HPDE6-E6E7 (cell line): ENCODE data around the gene RXRA.

Source experiments
- DNase-seq: peaks from one replicate; pipeline ENCODE4 v3.0.0; 2011; ENCODE audit warnings: missing footprints; ENCODE audit errors: extremely low spot score

Gene RXRA

DNA sequence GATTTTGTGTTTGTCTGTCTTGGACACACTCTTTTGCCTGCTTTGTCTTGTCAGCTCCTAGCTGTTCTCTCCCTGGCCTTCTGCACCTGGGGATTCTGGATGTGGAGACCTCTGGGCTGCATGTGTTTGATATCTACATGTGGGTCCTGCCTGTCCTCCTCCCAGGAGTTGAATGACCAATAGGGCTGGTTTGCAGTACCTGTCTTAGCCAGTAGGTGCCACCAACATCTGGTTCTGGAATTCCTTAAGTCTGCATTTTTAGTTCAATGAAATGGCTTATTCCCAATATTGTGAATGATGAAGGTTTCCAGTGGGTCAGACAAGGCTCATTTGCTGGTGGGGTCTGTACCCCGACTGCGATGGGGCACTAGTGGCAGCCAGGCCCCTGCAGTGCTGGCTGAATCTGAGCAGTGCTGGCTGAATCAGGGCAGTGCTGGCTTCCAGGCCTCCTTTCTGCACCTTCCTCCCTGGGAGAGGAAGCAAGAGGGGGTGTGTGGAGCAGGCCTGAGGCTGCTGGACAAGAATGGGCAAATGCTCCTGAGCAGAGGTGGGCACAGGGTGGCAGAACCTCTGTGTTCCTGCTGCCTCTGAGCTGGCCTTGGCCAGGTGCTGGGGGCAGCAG lies 73.3 kb downstream of the RXRA start:
- no peak for DNase-seq

DNA sequence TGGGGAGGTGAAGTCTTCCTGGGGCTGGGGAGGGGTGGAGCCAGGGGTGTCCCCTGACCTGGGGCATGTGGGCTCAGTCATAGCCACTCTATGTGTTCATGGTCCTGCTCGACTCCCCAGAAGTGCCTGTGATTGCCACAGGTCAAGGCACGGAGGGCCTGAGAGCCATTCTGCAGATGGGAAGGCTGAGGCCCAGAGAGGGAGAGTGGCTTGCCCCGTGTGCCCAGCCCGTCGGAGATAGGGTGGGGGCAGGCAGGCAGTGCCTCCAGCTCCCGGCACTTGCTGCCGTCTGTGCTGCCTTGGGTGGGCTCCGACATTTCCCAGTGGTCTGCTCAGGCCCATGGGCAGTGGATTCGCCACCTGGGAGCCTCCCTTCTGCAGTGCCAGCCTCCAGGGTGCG lies 74.0 kb downstream of the RXRA start:
- no peak for DNase-seq

DNA sequence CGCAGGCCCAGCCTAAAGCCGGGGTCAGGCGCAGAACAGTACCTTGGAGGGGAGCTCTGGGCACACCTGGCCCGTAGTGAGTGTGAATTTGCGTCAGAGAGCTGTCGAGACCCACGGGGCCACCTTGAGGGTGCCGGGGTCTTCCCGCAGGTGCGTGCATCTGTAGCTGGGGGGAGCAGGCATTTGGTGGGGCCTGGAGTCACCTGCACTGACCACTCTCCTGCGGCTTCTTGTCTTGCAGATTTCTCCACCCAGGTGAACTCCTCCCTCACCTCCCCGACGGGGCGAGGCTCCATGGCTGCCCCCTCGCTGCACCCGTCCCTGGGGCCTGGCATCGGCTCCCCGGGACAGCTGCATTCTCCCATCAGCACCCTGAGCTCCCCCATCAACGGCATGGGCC lies 75.1 kb downstream of the RXRA start:
- DNase-seq = no peak

DNA sequence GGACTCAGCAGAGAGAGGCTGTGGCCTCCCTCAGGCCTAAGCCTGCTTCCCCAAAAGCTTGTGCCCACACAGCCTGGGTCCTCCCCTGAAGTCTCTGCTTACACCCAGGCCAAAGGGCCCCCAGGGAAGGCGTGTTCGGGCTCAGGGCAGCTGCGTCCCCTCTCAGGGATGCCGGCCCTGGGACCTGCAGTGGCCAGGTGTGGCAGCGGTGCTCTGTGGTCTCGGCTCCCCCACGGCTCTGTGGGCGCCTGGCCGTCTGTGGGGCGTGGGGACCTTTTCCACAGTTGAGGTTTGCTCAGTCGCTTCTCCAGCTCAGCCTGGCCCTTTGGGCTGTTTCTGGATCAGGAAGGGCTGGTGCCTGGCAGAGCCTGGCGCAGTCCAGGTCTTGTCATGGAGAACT lies 75.9 kb downstream of the RXRA start:
- DNase-seq = no peak

DNA sequence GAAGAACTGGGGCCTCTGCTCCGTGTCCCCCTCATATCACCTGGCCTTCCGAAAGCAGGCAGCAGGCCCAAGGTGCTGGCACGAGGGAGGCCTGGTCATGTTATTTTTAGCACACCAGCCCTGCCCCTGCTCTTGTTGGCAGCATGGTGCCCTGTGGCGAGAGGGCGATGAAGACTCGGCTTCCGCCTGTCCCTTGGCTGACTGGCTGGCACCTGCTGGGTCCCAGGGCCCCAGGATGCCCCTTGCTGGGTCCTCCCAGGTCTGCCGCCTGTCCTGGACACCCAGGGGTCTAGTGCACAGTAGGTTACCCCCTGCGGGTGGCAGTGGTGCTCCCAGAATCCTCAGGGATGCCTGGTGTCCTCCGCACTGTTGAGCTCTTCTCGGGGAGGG lies 77.0 kb downstream of the RXRA start:
- DNase-seq = no peak

DNA sequence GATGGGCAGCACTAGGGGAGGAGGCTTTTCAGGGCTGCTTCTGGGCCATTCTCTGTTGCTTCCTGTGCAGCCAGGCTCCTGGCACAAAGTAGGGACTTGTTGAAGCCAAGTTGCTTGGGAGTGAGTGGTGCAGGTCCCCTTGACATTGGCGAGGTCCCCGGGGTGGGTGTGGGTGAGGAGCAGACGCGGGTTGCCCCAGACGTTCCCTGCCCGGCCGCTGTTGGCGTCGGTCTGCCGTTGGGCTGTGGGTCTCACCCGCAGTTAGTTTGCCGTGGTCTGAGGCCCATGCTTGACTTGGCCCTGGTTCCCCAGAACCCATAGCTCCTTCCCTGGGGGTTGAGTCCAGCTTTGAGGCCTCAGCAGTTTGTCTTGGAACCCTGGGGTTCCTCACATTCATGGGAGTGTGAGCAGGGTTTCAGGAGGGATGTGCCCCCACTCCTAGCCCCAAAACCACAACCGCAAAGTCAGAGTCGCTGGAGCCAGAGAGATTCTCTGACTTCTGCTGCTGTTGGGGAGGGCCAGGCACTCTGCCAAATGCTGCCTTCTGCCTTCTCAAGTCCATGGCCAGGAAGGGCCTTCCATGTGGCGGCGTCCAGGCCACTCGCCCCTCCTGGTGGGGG lies 77.5 kb downstream of the RXRA start:
- no peak for DNase-seq

DNA sequence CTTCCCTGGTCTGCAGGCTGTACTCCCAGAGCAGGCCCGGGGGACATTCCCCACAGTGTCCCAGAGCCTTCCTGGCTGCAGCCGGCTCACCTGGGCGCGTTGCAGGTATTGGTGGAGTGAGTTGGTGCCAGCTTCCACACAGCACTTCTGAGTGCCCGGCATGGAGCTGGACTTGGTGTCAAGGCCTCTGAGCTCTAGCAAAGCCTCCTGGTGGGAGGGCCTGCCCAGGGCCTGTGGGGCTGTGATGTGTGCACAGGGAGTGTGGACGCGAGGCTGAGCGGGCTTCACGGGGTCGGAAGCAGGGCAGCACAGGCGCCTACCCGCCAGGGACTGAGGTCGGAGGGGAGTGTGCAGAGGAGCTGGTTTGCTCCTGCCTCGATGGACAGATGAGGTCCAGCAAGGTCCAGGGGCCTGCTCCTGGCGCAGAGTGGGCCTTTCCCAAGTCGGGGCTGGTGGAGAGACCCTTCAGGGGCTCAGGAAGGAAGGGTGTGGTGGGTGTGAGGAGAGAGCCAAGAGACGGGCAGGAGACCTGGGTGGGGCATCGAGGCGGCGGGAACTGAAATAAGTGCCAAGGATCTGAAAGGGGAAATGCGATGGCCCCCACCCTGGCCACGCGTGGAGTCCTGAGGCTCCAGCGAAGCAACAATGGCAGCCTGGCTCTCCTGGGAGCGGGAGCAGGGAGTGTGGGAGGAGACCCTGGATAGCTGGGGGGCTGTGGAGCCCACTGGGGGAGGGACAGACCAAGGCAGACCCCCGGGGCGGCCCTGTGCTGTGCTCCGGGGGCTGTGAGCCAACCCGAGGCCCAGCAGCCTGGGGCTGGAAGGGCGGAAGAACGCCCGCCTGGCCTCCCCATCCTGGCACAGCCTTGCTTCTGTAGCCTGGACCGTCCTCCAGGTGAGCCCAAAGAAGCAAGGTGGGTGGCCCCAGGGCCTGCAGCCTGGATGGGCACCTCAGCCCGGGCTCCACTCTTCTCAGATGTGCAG lies 78.4 kb downstream of the RXRA start:
- DNase-seq = no peak

DNA sequence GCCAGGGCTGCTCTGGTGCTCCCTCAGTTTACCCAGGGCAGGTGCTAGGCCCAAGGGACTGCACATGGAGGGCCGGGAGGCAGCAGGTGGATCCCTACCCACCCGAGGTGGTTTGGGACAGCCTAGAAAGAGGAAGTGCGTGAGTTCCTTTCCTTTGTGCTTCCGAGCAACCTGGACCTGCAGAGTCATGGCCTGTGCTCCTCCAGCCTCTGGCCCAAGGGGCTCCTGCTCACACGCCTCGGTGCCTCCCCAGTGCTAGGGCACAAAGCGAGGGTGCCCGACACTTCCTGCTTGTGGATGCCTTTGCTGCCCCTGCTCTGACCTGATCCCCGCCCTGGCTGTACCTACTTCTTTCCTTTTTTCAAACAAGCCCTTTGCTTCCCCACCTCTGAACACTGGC lies 79.3 kb downstream of the RXRA start:
- DNase-seq = no peak

DNA sequence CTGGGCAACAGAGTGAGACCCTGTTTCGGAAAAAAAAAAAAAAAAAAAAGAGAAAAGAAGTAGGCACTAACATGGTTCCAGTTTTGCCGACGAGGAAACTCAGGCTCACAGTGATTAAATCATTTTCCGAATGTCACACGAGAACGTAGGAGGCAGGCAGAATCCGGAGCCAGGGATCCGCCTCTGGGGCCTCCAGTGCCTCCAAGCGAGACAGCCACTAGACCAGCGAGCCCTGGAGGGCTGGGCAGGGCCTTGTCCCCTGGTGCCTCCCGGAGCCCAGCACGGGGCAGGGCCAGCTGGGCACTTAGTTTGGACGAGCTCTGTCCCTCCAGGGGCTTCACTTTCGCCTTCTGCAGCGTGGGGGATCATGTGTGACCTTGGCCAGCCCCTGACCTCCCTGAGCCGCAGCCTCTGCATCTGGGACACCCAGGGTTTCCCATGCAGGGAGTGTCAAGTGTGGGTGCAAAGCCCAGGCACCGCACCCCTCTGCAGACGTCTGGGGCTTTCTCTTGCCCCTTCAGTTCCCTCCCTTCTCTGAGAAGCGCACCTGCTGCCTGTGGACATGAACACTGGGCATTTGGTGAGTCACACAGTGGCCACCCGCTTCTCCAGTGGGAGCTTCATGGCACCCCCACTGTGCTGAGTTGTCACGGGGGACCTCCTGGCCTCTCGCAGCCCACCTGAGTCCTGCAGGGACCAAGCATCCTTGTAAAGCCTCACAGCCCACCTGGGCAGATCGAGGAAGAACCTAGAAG lies 80.3 kb downstream of the RXRA start:
- no peak for DNase-seq

DNA sequence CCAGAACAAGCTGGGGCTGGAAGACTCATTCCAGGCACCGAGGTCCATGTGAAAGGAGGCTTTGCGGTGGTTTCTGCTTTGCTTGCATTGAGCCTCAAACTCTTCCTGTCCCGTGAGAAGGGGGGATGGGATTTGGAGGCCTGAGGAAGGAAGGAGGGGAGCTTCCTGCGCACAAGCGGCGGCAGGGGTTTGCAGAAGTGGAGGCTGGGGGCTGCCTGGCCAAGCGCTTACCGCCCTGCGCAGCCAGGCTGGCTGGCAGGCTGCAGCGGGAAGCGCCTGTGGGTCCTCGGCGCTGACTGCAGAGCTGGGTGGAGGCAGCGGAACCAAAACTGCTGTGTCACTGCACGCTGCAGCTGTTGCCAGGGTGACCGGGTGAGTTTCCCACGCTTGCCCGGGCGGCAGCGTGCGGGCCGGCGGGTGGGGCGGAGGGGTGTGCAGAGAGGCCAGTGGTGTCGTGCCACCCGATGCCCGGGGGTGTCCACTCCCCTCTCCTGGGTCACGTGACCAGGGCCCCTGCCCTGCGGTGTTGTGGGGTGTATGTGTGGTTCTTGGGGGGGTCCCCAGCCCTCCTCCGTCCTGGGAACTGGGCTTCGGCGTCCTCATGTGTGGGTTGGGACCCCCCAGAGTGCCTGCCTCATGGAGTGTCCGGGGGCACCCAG lies 81.0 kb downstream of the RXRA start:
- peak; percentile 92 for DNase-seq

DNA sequence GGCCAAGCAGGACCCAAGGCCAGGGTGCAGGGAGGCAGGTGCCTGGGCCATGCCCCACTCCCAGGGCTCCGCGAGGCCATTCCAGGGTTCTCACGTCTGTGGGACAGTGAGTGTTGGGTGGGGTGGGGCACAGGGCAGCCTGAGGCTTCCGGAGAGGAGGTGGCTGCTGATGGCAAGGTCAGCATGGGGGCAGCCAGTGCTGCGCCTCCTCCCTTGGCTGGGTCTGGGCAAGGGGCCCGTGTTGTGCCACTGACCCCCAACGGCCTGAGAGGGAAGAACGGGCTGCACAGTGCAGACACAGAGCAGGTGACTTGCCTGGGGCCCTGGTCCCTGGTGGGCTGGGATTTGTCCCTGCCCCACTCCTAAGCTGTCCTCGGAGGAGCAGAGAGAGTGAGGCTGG lies 82.1 kb downstream of the RXRA start:
- no peak for DNase-seq

DNA sequence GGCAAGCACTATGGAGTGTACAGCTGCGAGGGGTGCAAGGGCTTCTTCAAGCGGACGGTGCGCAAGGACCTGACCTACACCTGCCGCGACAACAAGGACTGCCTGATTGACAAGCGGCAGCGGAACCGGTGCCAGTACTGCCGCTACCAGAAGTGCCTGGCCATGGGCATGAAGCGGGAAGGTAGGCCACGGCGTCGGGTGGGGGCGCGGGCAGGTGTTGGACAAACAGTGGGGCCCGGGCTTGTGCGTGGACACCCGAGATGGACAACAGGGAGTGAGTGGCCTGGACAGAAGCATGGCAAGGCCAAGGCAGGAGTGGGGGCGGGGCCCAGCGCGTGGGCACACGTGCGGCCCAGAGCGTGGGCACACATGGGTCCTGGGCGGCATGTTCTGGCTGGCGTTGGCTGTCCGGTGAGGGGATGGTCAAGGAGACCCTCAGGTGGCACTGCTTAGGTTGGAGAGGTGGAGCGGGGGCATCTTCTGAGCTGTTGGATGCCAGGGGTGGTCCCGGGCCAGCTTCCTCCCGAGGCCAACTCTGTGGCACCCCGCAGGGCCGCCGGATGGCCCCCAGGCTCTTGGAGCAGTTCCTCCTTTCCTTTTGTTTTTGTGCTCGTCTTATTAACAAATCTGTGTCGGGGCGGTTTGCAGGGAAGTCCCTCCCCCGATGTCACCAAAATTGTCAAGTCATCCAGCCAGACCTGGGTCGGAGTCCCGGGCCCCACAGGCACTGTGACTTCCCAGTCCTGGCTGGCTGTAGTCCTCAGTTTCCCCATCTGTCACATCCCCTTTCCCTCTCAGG lies 82.9 kb downstream of the RXRA start:
- DNase-seq = no peak

DNA sequence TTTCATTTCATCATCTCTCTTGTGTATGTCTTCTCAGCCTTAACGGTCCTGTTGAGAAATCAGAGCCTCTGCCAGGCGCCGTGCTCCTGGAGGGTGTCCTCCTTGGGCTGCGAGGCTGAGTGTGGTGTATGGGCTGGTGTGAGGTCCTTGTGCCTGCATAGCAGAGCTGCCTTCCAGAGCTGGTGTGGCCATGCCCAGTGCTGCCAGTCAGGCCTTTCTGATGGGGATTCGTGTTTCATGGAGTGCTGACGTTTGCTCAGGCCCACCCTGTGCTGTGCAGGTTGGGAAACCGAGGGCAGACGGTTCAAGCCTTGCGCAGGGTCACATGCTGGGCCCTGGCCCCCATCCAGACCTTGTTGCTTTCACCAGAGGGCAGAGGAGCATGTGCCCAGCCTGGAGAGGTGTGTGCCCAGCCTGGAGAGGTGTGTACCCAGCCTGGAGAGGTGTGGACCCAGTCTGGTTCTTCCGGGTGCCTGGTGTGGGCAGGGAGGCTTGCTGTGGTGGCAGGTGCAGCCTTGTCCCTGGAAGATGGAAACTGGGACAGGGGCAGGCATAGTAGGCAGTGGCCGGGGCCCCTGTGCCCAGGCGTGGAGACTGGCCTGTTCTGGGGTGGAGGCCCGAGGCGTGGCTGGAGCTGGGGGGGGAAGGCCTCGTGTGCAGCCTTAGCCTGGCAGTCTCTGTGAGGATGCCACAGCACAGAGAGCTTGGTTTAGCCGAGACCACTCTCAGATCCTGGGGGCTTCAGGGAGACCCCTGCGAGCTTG lies 84.0 kb downstream of the RXRA start:
- no peak for DNase-seq

DNA sequence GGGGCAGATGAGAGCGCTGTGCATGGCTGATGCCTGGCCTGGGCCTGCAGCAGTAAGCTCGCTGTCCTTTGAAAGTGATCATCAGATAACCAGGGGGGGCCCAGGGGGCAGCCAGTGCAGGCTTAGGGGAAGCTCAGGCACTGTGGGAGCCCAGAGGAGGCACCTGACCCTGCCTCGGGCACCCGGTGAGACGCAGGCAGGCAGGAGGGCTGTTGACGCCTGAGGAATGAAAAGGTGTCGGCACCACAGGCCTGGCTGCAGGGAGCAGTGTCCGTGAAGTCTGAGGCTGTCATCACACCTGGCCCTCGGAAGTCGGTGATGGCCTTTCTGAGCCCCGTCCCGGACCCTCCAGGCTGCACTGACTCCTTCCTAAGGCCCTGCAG lies 84.6 kb downstream of the RXRA start:
- no peak for DNase-seq

DNA sequence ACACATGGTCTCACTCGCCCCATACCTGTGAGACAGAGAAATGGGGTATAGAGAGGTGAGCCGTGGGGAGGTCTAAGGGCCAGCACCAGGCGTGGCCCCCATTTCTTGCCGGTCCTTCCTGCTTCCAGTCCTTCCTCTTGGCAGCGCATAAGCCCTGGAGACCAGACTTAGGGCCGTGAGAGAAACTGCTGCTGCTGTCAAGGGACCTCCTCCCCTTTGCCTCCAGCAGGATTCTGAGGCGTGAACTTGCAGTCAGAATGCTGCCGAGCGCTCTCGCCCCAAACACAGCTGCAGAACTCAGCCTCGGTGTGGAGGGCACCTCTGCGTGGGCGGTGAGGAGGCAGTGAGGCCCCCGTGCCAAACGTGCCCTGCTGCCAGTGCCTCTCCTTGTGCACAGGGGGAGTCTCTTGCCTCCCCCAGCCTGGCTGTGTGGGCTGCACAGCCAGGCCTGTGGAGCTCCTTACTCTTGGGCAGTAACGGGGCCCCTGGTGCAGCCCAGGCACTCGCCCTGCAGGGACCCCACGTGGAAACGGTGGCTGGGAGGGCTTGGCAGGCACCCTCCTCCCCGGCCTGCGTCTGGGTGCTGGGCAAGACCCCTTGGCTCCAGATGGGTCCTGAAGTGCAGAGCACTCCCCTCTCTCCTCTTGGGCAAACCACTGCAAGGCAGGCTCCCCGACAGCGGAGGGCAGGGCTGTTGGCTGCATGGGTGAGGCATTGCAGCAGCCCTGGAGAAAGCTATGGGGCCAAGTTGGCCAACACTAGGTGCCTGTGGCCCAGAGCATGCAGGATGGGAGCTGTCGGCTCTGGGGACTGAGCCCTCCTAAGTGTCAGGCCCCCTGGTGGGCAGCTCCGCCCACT lies 85.4 kb downstream of the RXRA start:
- no peak for DNase-seq

DNA sequence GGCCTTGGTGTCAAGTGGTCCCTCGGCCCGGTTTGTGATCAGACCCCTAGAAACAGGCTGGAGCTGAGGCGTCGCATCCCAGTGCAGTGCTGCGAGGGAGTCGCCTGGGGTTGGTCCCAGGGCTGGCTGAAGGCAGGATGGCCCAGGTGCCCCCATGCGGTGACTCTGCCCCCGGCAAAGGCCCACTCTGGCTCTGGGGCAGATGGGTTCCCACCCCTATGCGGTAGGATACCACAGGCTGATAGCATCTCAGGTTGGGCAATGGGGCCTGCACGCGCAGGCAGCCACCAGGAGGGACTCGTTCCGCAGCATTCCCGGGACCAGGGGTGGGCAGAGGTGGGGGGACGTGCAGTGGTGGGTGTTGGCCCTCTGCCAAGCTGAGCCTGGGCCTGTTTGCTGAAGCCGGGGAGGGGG lies 86.0 kb downstream of the RXRA start:
- DNase-seq = no peak

DNA sequence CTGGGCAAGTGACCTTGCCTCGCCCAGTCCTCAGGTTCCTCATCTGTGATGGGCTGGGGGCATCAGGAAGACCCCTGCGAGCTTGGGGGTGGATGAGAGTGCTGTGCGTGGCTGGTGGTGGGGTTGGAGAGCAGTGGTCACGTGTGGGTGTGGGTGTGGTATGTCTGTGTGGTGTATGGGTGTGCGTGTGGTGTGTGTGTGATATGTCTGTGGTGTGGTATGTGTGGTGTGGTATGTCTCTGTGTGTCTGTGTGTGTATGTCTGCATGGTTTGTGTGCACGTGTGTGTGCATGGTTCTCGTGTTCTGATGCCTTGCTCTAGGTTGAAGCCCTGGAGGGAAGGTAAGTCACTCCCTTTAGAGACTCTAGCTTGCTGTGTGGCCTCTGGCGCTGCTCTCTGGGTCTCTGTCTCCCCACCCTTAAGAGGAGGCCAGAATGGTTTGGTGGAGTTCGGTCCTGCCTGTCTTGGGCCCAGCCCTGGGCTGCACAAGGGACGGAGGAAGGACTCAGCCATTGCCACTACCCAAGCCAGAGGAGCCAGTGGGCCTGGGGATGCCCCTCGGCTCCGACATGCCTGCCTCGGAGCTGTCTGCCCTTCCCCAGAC lies 87.0 kb downstream of the RXRA start:
- DNase-seq = no peak

DNA sequence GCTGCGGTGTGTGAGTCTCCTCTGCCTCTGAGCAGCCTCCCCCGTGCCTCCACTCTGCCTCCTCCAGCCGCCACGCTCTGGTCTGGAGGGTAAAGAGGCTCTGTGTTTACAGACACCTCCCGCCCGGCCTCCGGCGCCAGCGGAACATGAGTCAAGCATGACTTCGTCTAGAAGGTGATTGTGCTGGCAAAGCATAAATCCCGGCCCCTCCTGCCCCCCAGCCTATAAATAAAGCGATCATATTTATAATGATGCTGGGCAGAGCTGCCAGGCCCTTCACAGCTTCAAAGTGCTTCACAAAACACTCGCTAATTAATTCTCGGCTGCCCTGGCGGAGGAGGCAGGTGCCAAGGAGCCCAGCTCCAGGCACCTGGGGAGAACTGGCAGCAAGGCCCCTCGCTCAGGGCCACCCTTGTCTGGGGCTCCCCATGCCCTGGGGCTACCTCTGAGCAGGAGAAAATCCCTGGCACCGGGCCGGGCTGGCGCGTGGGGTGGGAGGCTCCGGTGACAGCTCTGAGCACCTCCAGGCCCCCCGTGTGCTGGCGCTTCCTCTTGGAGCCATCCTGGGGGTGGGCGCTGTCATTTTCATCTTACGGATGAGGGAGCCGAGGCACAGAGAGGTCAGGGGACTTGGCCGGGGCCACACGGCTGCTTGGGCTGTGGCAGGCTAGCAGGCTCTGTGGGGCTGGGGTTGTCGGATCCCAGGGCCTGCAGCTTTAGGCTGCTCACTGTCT lies 87.8 kb downstream of the RXRA start:
- DNase-seq = peak; percentile 69
